GM19025 (cell line): ENCODE measurements around the gene PTPRN2.
"Not testable (repeated sequence)": the region's sequence is repeated elsewhere in the genome, so short reads cannot be mapped to it uniquely, and the experiment has no call there.

Source experiments
- ATAC-seq: cut with Tn5 transposase; IDR thresholded peaks from one replicate; pipeline ENCODE4 v1.9.1; 2021; ENCODE audit warnings: mild to moderate bottlenecking, low read depth, moderate library complexity; ENCODE audit not compliant: unreplicated experiment

The PTPRN2 gene

GRCh38 chr7:157986051-157986450 lies 601.6 kb downstream of the PTPRN2 start:
- no peak for ATAC-seq

GRCh38 chr7:157985636-157986035 lies 602.0 kb downstream of the PTPRN2 start:
- no peak for ATAC-seq

GRCh38 chr7:157984423-157985163 lies 603.0 kb downstream of the PTPRN2 start:
- no peak for ATAC-seq

GRCh38 chr7:157983502-157984422 lies 603.9 kb downstream of the PTPRN2 start:
- ATAC-seq: no peak

- ATAC-seq: no peak
Observed at GRCh38 chr7:157981778-157982177, 605.8 kb downstream of the PTPRN2 start.

- no peak for ATAC-seq
Observed at GRCh38 chr7:157980774-157981173, 606.8 kb downstream of the PTPRN2 start.

GRCh38 chr7:157980341-157980731 lies 607.3 kb downstream of the PTPRN2 start:
- ATAC-seq: not testable (repeated sequence)

GRCh38 chr7:157979636-157980340 lies 607.8 kb downstream of the PTPRN2 start:
- no peak for ATAC-seq

GRCh38 chr7:157978766-157979165 lies 608.9 kb downstream of the PTPRN2 start:
- no peak for ATAC-seq

- no peak for ATAC-seq
Observed at GRCh38 chr7:157977717-157978496, 609.7 kb downstream of the PTPRN2 start.

GRCh38 chr7:157977306-157977705 lies 610.3 kb downstream of the PTPRN2 start:
- ATAC-seq: no peak

- ATAC-seq: no peak
Observed at GRCh38 chr7:157976406-157976805, 611.2 kb downstream of the PTPRN2 start.

GRCh38 chr7:157975401-157976372 lies 611.9 kb downstream of the PTPRN2 start:
- no peak for ATAC-seq

- no peak for ATAC-seq
Observed at GRCh38 chr7:157974678-157975230, 612.9 kb downstream of the PTPRN2 start.

- ATAC-seq: no peak
Observed at GRCh38 chr7:157973971-157974677, 613.5 kb downstream of the PTPRN2 start.

- ATAC-seq: no peak
Observed at GRCh38 chr7:157972914-157973313, 614.7 kb downstream of the PTPRN2 start.

- no peak for ATAC-seq
Observed at GRCh38 chr7:157971501-157971900, 616.1 kb downstream of the PTPRN2 start.

- ATAC-seq: no peak
Observed at GRCh38 chr7:157970744-157971143, 616.9 kb downstream of the PTPRN2 start.
